K562 (cell line): ENCODE results near the gene SOX30. TPM values are rescaled to one million over a fixed set of nuclear protein-coding genes. Genes with fewer than 3 reads are reported as not detected.

Experiments used
- ATAC-seq: fragments of 200-7000 bp; cut with Tn5 transposase; 3 replicates; pipeline ENCODE4 v1.9.1; 2020; ENCODE audit warnings: moderate library complexity
- Bru-seq: library from RNA; stranded (reverse); fragments of 400-500 nt; gene quantifications from one replicate; lab custom pipeline; 2021; lab: Mats Ljungman, UMichigan
- BruChase-seq, 2 experiments: library from RNA; stranded (reverse); fragments of 400-500 nt; gene quantifications; one replicate each; lab custom pipeline; 2021; lab: Mats Ljungman, UMichigan
- BruUV-seq: library from RNA; stranded (reverse); fragments of 400-500 nt; replicated peaks from 2 replicates; lab custom pipeline; 2021; lab: Mats Ljungman, UMichigan
- CTCF ChIA-PET: fragments of 300-600 bp; formaldehyde crosslinking; extraction: SDS; loops from one replicate; lab custom pipeline; 2021; ENCODE audit warnings: low intra/inter-chr PET ratio; lab: Yijun Ruan, JAX
- POLR2A ChIA-PET: fragments of 300-600, 350-650 bp; sonication (Branson Sonifier 250); formaldehyde crosslinking; extraction: SDS; loops from one replicate; lab custom pipeline; 2021; ENCODE audit warnings: antibody characterized with exemption, inconsistent platforms; lab: Yijun Ruan, JAX
- DNase-seq, 4 experiments: peaks; one replicate each; pipeline versions ENCODE4 v3.0.0 to v3.0.0-alpha.2; 2011 to 2018; ENCODE audit warnings: low spot score in 3 of 4, mixed read lengths in 3 of 4; ENCODE audit errors: extremely low read depth in 1 of 4
- FAIRE-seq: peaks from 2 replicates; lab custom pipeline; 2011; peaks lifted over from hg19 to GRCh38; lab: Jason Lieb, UNC
- H2AFZ ChIP-seq: 2 replicates; pipeline ENCODE4 v1.6.0; 2011; ENCODE audit warnings: low read depth, low read length, control low read depth, inconsistent platforms
- H3K27ac ChIP-seq: fragments of 200-600 bp; 3 replicates; pipeline ENCODE4 v1.8.0; 2011; ENCODE audit warnings: low read depth, mild to moderate bottlenecking, control low read depth, inconsistent platforms, low read length, moderate library complexity, mixed read lengths; ENCODE audit errors: extremely low read depth
- H3K27me3 ChIP-seq, 2 experiments: fragments of 300-600 bp in 1 of 2; 2 replicates in 1 of 2; 3 replicates in 1 of 2; pipeline versions ENCODE4 v1.6.0 to v1.8.0; 2011; ENCODE audit warnings: inconsistent platforms in 2 of 2, low read length in 2 of 2, mild to moderate bottlenecking in 1 of 2, mixed read lengths in 1 of 2, moderate library complexity in 1 of 2; ENCODE audit not compliant: control insufficient read depth in 2 of 2, insufficient read depth in 2 of 2
- H3K36me3 ChIP-seq: fragments of 300-600 bp; 3 replicates; pipeline ENCODE4 v1.8.0; 2011; ENCODE audit warnings: mild to moderate bottlenecking, low read length, inconsistent platforms; ENCODE audit not compliant: control insufficient read depth, insufficient read depth
- H3K4me1 ChIP-seq, 2 experiments: fragments of 200-600 bp in 1 of 2; replicated peaks in 1 of 2; 2 replicates in 1 of 2; 3 replicates in 1 of 2; pipeline versions ENCODE4 v1.5.1 to v1.8.0; 2011; ENCODE audit warnings: inconsistent platforms in 2 of 2, low read length in 2 of 2, mild to moderate bottlenecking in 1 of 2, mixed read lengths in 1 of 2, moderate library complexity in 1 of 2; ENCODE audit not compliant: control insufficient read depth in 2 of 2, insufficient read depth in 2 of 2
- H3K4me2 ChIP-seq: 2 replicates; pipeline ENCODE4 v1.6.1; 2011; ENCODE audit warnings: low read length, control low read depth, inconsistent platforms, mixed read lengths; ENCODE audit not compliant: insufficient read depth
- H3K4me3 ChIP-seq: fragments of 200-600 bp; sonication (generic), shearing (Covaris generic); 2 replicates; pipeline ENCODE4 v1.5.1; 2016; ENCODE audit warnings: control low read depth, inconsistent platforms
- H3K79me2 ChIP-seq: fragments of 200-600 bp; 3 replicates; pipeline ENCODE4 v1.8.0; 2011; ENCODE audit warnings: low read length, inconsistent platforms; ENCODE audit not compliant: control insufficient read depth, insufficient read depth
- H3K9ac ChIP-seq, 2 experiments: 2 replicates each; pipeline versions ENCODE4 v1.6.0 to v1.6.1; 2011; ENCODE audit warnings: low read depth in 2 of 2, low read length in 2 of 2, control low read depth in 1 of 2, inconsistent platforms in 1 of 2, mild to moderate bottlenecking in 1 of 2, mixed read lengths in 1 of 2; ENCODE audit not compliant: insufficient read depth in 1 of 2
- H3K9me1 ChIP-seq: one replicate; pipeline ENCODE4 v1.6.0; 2011; ENCODE audit warnings: inconsistent platforms, mild to moderate bottlenecking, low read length, moderate library complexity; ENCODE audit not compliant: control insufficient read depth, insufficient read depth
- H3K9me3 ChIP-seq: replicated peaks from 2 replicates; pipeline ENCODE4 v1.5.1; 2011; ENCODE audit warnings: low read depth, low read length, inconsistent platforms; ENCODE audit not compliant: control insufficient read depth, insufficient read depth
- H4K20me1 ChIP-seq: replicated peaks from 2 replicates; pipeline ENCODE4 v1.6.1; 2011; ENCODE audit warnings: low read length, inconsistent platforms, mixed read lengths; ENCODE audit not compliant: control insufficient read depth, insufficient read depth
- CEBPB ChIP-seq: fragments of 450-650 bp; IDR thresholded peaks from 2 replicates; pipeline ENCODE4 v1.6.1; 2016; ENCODE audit warnings: missing genetic modification characterization, missing compliant biosample characterization
- POU5F1 ChIP-seq: fragments of 150-350 bp; IDR thresholded peaks from 2 replicates; pipeline ENCODE4 v1.6.1; 2014; ENCODE audit warnings: borderline replicate concordance, low read length, low read depth, mild to moderate bottlenecking; ENCODE audit not compliant: partially characterized antibody
- WGBS: fragments of 100-300 bp; shearing (Covaris generic); methylation state at CpG from one replicate; pipeline ENCODE4 v1.1.6; 2016; ENCODE audit warnings: low coverage, mixed read lengths; ENCODE audit not compliant: insufficient coverage; ENCODE audit errors: missing lambda C conversion rate; 5-methylcytosine and 5-hydroxymethylcytosine counted together
- in situ Hi-C: fragments of 300-500 bp; cut with MboI; formaldehyde crosslinking; loops from 4 replicates; pipeline ENCODE4 v1.15.0; 2018; ENCODE audit warnings: inconsistent platforms, mixed read lengths
- intact Hi-C: fragments of 100-400 bp; cut with micrococcal nuclease; formaldehyde crosslinking; loops from 2 replicates; pipeline ENCODE4 v1.14.2; 2022
- long read RNA-seq, 3 experiments: library from polyadenylated mRNA in 2 of 3; library from RNA in 1 of 3; unstranded in 2 of 3; stranded (forward) in 1 of 3; transcript quantifications; one replicate each; pipeline ENCODE4 v2.0.0, GENCODE V29; 2019 to 2022
- polyA minus RNA-seq, 3 experiments: library from RNA; depleted of rRNA, polyadenylated mRNA; stranded (reverse); fragments of >200 nt; gene quantifications; 2 replicates each; pipeline ENCODE4 v1.2.3, GENCODE V29; 2011
- polyA plus RNA-seq, 8 experiments: library from polyadenylated mRNA; depleted of rRNA in 4 of 8; stranded (reverse) in 5 of 8; unstranded in 3 of 8; fragments of >200 nt; fragmentation: Nextera tagmentation in 2 of 8; fragmentation: Illumina TruSeq in 1 of 8; extraction: Ambion mirVana in 2 of 8; extraction: Trizol in 1 of 8; gene quantifications; 2 replicates each; pipeline versions ENCODE4 v1.2.1 to v1.2.3, GENCODE V29; 2011 to 2014; ENCODE audit warnings: inconsistent platforms in 1 of 8, missing spikeins in 1 of 8
- total RNA-seq, 7 experiments: library from RNA; depleted of rRNA in 6 of 7; stranded (reverse); fragments of >200 nt in 6 of 7; fragmentation: Illumina TruSeq in 2 of 7; extraction: Trizol in 2 of 7; gene quantifications; 2 replicates each; pipeline versions ENCODE4 v1.2.1 to v1.2.3, GENCODE V29; 2011 to 2021; ENCODE audit warnings: low replicate concordance in 1 of 7

The SOX30 gene
- total RNA-seq (2011; cell fraction: chromatin; rRNA removed; ENCODE audit: low replicate concordance), result not detected in 2 replicates
- total RNA-seq (2011; cell fraction: nucleolus; rRNA removed), result not detected in 2 replicates
- not detected in 2 replicates for total RNA-seq (2011; cell fraction: nucleoplasm; rRNA removed)
- total RNA-seq (2014; rRNA removed) (not detected in 2 replicates), total RNA-seq (2014; rRNA removed; fragmentation: Illumina TruSeq; extraction: Trizol) (not detected in 2 replicates), total RNA-seq (2015; rRNA removed; fragmentation: Illumina TruSeq; extraction: Trizol) (not detected in 2 replicates), total RNA-seq (2021) (not detected in 2 replicates), polyA plus RNA-seq (2011; rRNA removed) (not detected in 2 replicates), polyA plus RNA-seq (2014; fragmentation: Illumina TruSeq; extraction: Trizol) (not detected in 2 replicates), polyA plus RNA-seq (2014; fragmentation: Nextera tagmentation; extraction: Ambion mirVana) (not detected), polyA plus RNA-seq (2014; rRNA removed) (not detected in 2 replicates), polyA minus RNA-seq (2011; rRNA and poly(A)+ RNA removed) (not detected in 2 replicates), Bru-seq, nascent RNA (percentile 2 among the genes with signal in this experiment), BruChase-seq, experiment 1, labeled RNA remaining after a 2-hour chase (percentile 14 among the genes with signal in this experiment), BruChase-seq, experiment 2, labeled RNA remaining after a 6-hour chase (percentile 13 among the genes with signal in this experiment)
- polyA plus RNA-seq (2011; cell fraction: cytosol; rRNA removed), result not detected in 2 replicates
- not detected in 2 replicates for polyA plus RNA-seq (2011; cell fraction: nucleus; rRNA removed)
- not detected in 2 replicates for polyA plus RNA-seq (2012)
- polyA minus RNA-seq (2011; cell fraction: cytosol; rRNA and poly(A)+ RNA removed), result not detected in 2 replicates
- polyA minus RNA-seq (2011; cell fraction: nucleus; rRNA and poly(A)+ RNA removed), result not detected in 2 replicates
- long read RNA-seq, experiment 1, result 0 reads
- long read RNA-seq, experiment 2, result 0 reads
- long read RNA-seq, experiment 3, result 0 reads

DNA sequence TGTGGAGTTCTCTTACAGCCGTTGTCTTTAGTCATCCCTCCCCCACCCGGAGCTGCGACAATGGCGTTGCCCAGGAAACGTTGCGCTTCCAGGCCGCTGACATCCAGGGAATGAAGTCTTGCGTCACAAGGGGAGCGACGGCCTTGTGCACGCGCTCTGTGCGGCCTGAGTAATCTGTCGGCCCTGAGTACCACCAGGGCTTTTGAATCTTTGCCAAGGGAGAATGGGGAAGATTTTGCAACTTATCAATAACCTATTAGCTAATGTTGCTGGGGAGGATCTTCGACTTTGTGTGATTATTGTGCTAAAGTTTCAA is at the start of gene SOX30:
SOX30 (minus strand) TSS at position 62 of the 316 bp plus-strand sequence. CDS start 360 bp downstream, outside the sequence.
- H4K20me1 ChIP-seq, result no peaks in the 10 kb centered on the region
- POLR2A ChIA-PET, result no interaction called here
- BruUV-seq, result no TSS peak
- H3K4me3 ChIP-seq, result no peak within 1 kb of the TSS
- no peaks in the 10 kb centered on the region for H3K9me1 ChIP-seq
- H3K27ac ChIP-seq, result no peak within 1 kb of the TSS
- H3K4me1 ChIP-seq, result peaks cover 0 to 8% of the 10 kb centered on the region in 2 experiments; a peak in 1 of 5 replicates
- H3K9ac ChIP-seq, result no peak within 1 kb of the TSS
- WGBS, result 61% methylated on average over 14 of the region's 15 CpGs
- no peak for TF ChIP-seq POU5F1
- TF ChIP-seq CEBPB, result 0 out of 2 replicates have a peak, but pooled peaks have one; percentile 40
- TF ChIP-seq, all 486 proteins: peak for 1
- CTCF ChIA-PET, result no interaction called here
- in situ Hi-C loops, result no loop called here
- no peak for DNase-seq
- Histone ChIP-seq H3K36me3 (no peaks in the 10 kb centered on the region), H2AFZ (no peak within 1 kb of the TSS), H3K79me2 (no peaks in the 10 kb centered on the region), H3K27me3 (no peaks in the 10 kb centered on the region; a peak in 2 of 5 replicates), H3K4me2 (no peak within 1 kb of the TSS), H3K9me3 (no peaks in the 10 kb centered on the region)
- ATAC-seq, result no peak
- intact Hi-C loops, result no loop called here
- FAIRE-seq, result no peak
